B cell (primary cell): ENCODE measurements around the gene RAPGEF5. TPM values are rescaled to one million over a fixed set of nuclear protein-coding genes. Genes with fewer than 3 reads are reported as not detected.

Experiments
- ATAC-seq: fragments of 200-7000 bp; cut with Tn5 transposase; one replicate; pipeline ENCODE4 v1.10.0; 2021; ENCODE audit warnings: low read depth, mild to moderate bottlenecking, moderate number of reproducible peaks, moderate library complexity
- CTCF ChIA-PET: fragments of 350-600 bp; sonication (Branson Sonifier 250); formaldehyde crosslinking; loops from one replicate; lab custom pipeline; 2021; ENCODE audit warnings: antibody characterized with exemption, inconsistent platforms; lab: Charles Lee
- POLR2A ChIA-PET: fragments of 350-600 bp; sonication (Branson Sonifier 250); formaldehyde crosslinking; loops from one replicate; lab custom pipeline; 2021; ENCODE audit warnings: antibody characterized with exemption; lab: Charles Lee
- DNase-seq: peaks from one replicate; pipeline ENCODE4 v3.0.0; 2013
- H2AFZ ChIP-seq: 2 replicates; pipeline ENCODE4 v1.6.1; 2012; ENCODE audit warnings: mild to moderate bottlenecking, low read depth, low read length; ENCODE audit not compliant: insufficient read depth, poor library complexity, severe bottlenecking
- H3K27ac ChIP-seq, 2 donors: 1 replicate in 1 of 2; 2 replicates in 1 of 2; pipeline ENCODE4 v1.5.1; 2012 to 2013; ENCODE audit warnings: low read length in 2 of 2, mild to moderate bottlenecking in 2 of 2, moderate library complexity in 1 of 2
- H3K27me3 ChIP-seq, 4 experiments: fragments of 200-600 bp in 1 of 4; sonication (generic) in 1 of 4; replicated peaks in 1 of 4; 1 replicate in 2 of 4; 2 replicates in 2 of 4; pipeline versions ENCODE4 v1.6.1 to v1.7.0; 2013 to 2016; ENCODE audit warnings: low read length in 3 of 4, mild to moderate bottlenecking in 2 of 4, mixed read lengths in 1 of 4, moderate library complexity in 1 of 4; ENCODE audit not compliant: insufficient read depth in 4 of 4, control insufficient read depth in 3 of 4; ENCODE audit errors: control extremely low read depth in 1 of 4
- H3K36me3 ChIP-seq, 2 experiments: replicated peaks in 1 of 2; 1 replicate in 1 of 2; 2 replicates in 1 of 2; pipeline versions ENCODE4 v1.6.1 to v1.7.1; 2013; ENCODE audit warnings: low read length in 1 of 2; ENCODE audit not compliant: insufficient read depth in 2 of 2, control insufficient read depth in 1 of 2; ENCODE audit errors: control extremely low read depth in 1 of 2, extremely low read depth in 1 of 2
- H3K4me1 ChIP-seq, 2 donors: fragments of 200-600 bp in 1 of 2; sonication (generic) in 1 of 2; 1 replicate in 1 of 2; 2 replicates in 1 of 2; pipeline versions ENCODE4 v1.5.1 to v1.6.1; 2013 to 2017; ENCODE audit warnings: low read length in 2 of 2; ENCODE audit not compliant: control insufficient read depth in 2 of 2, insufficient read depth in 2 of 2
- H3K4me2 ChIP-seq: replicated peaks from 2 replicates; pipeline ENCODE3; 2012; ENCODE audit warnings: mild to moderate bottlenecking, low read depth, low read length; ENCODE audit not compliant: poor library complexity, severe bottlenecking
- H3K4me3 ChIP-seq, 5 experiments: fragments of 200-600 bp in 1 of 5; sonication (generic) in 1 of 5; 1 replicate in 3 of 5; 2 replicates in 2 of 5; pipeline versions ENCODE4 v1.5.1 to v1.7.0; 2011 to 2016; ENCODE audit warnings: low read length in 4 of 5, mild to moderate bottlenecking in 4 of 5, low read depth in 2 of 5, control low read depth in 1 of 5, moderate library complexity in 1 of 5; ENCODE audit not compliant: insufficient read depth in 1 of 5; ENCODE audit errors: control extremely low read depth in 1 of 5, extremely low read depth in 1 of 5
- H3K79me2 ChIP-seq: fragments of 200-600 bp; sonication (generic); one replicate; pipeline ENCODE4 v1.6.0; 2016; ENCODE audit warnings: low read length; ENCODE audit not compliant: control insufficient read depth, insufficient read depth
- H3K9ac ChIP-seq: fragments of 200-600 bp; sonication (generic); 2 replicates; pipeline ENCODE4 v1.6.1; 2017; ENCODE audit warnings: mild to moderate bottlenecking, low read length, moderate library complexity
- H3K9me3 ChIP-seq, 3 donors: one replicate each; pipeline versions ENCODE4 v1.6.1 to v1.7.1; 2013; ENCODE audit warnings: low read length in 2 of 3; ENCODE audit not compliant: control insufficient read depth in 2 of 3, insufficient read depth in 1 of 3; ENCODE audit errors: control extremely low read depth in 1 of 3
- H4K20me1 ChIP-seq: 2 replicates; pipeline ENCODE4 v1.6.0; 2012; ENCODE audit warnings: mild to moderate bottlenecking, low read length; ENCODE audit not compliant: insufficient read depth, control insufficient read depth, poor library complexity, severe bottlenecking
- H3K27ac Mint-ChIP-seq: one replicate; pipeline ENCODE4 v1.8.0; 2021; ENCODE audit warnings: mixed read lengths
- H3K27me3 Mint-ChIP-seq: one replicate; pipeline ENCODE4 v1.8.0; 2021; ENCODE audit warnings: mixed read lengths
- H3K4me1 Mint-ChIP-seq: one replicate; pipeline ENCODE4 v1.8.0; 2021; ENCODE audit warnings: mixed read lengths
- H3K4me3 Mint-ChIP-seq: one replicate; pipeline ENCODE4 v1.8.0; 2021; ENCODE audit warnings: mixed read lengths
- H3K9me3 Mint-ChIP-seq: one replicate; pipeline ENCODE4 v1.8.0; 2022; ENCODE audit warnings: mixed read lengths; ENCODE audit not compliant: insufficient read depth
- CTCF ChIP-seq: fragments of 200-600 bp; IDR thresholded peaks from one replicate; pipeline ENCODE4 v1.8.0; 2022; ENCODE audit warnings: antibody characterized with exemption, mild to moderate bottlenecking
- EZH2 ChIP-seq: IDR thresholded peaks from 2 replicates; pipeline ENCODE4 v1.6.1; 2012; ENCODE audit warnings: borderline replicate concordance, low read depth, mild to moderate bottlenecking, moderate library complexity, low read length; ENCODE audit not compliant: insufficient read depth, poor library complexity, severe bottlenecking
- WGBS: methylation state at CpG from one replicate; pipeline ENCODE4 v1.1.5; 2013; ENCODE audit warnings: missing lambda C conversion rate; ENCODE audit not compliant: insufficient coverage; 5-methylcytosine and 5-hydroxymethylcytosine counted together
- intact Hi-C: fragments of 100-400 bp; cut with micrococcal nuclease; formaldehyde crosslinking; loops from one replicate; pipeline ENCODE4 v1.10.0; 2022
- polyA plus RNA-seq: library from polyadenylated mRNA; depleted of rRNA; stranded (reverse); fragments of >200 nt; gene quantifications from 2 replicates; pipeline ENCODE4 v1.2.3, GENCODE V29; 2012
- total RNA-seq, 2 donors: library from RNA; stranded (reverse); fragments of 120-200 nt in 1 of 2; gene quantifications; 1 replicate in 1 of 2; 2 replicates in 1 of 2; pipeline versions ENCODE4 v1.2.3 to v1.2.4, GENCODE V29; 2013 to 2022

RAPGEF5 gene
- total and polyA plus RNA-seq, 2 donors (not counting 1 experiment from before 2014, with no cell fraction given), result 1.5 to 37.6 TPM

GRCh38 chr7:22125436-22125835 is 231.5 kb downstream of the RAPGEF5 start:
- peaks cover 0 to 6% of the 10 kb centered on the region in 2 experiments for H3K36me3 ChIP-seq
- ATAC-seq, result no peak

GRCh38 chr7:22124941-22125340 is 232.0 kb downstream of the RAPGEF5 start:
- Histone ChIP-seq H3K4me3 (no peak overlapping the region), H3K79me2 (no peaks in the 10 kb centered on the region), H3K9me3 (no peaks in the 10 kb centered on the region), H3K9ac (no peak overlapping the region), H3K36me3 (peaks cover 0 to 6% of the 10 kb centered on the region in 2 experiments), H3K27me3 (no peaks in the 10 kb centered on the region), H3K4me2 (no peak overlapping the region), H3K4me1 (peaks cover 3 to 9% of the 10 kb centered on the region in 2 donors), H4K20me1 (no peaks in the 10 kb centered on the region), H3K27ac (no peak overlapping the region), H2AFZ (no peak overlapping the region)
- ATAC-seq (no peak), DNase-seq (no peak)
- TF ChIP-seq CTCF (no peak), EZH2 (no peak)
- intact Hi-C loops, result no loop called here
- CTCF ChIA-PET, result interaction anchor here (0.6 to 5.0 kb wide), 4 partner anchors 10 to 344 kb away, joined by 3 to 19 read pairs (median 4); no protein-coding TSS in a partner anchor
- Mint-ChIP-seq H3K4me1 (peaks cover 8% of the 10 kb centered on the region), H3K4me3 (no peak overlapping the region), H3K27me3 (no peaks in the 10 kb centered on the region), H3K9me3 (no peaks in the 10 kb centered on the region), H3K27ac (no peak overlapping the region)
- WGBS, result 83% methylated on average over 2 of the region's 3 CpGs
- POLR2A ChIA-PET, result no interaction called here

More at GRCh38 chr7:22125436-22125835, 231.5 kb downstream of the RAPGEF5 start:
- no peak overlapping the region for H2AFZ ChIP-seq
- no peaks in the 10 kb centered on the region for H3K9me3 ChIP-seq
- H3K4me1 ChIP-seq, result peaks cover 3 to 9% of the 10 kb centered on the region in 2 donors
- TF ChIP-seq CTCF, result no peak
- TF ChIP-seq EZH2, result no peak
- H3K27ac Mint-ChIP-seq, result no peak overlapping the region
- intact Hi-C loops, result no loop called here
- POLR2A ChIA-PET, result no interaction called here
- no peaks in the 10 kb centered on the region for H3K27me3 ChIP-seq
- DNase-seq, result no peak
- no peak overlapping the region for H3K9ac ChIP-seq
- no peak overlapping the region for H3K4me2 ChIP-seq
- peaks cover 8% of the 10 kb centered on the region for H3K4me1 Mint-ChIP-seq
- no peak overlapping the region for H3K4me3 ChIP-seq
- H3K27me3 Mint-ChIP-seq, result no peaks in the 10 kb centered on the region
- H3K27ac ChIP-seq, result no peak overlapping the region
- H3K9me3 Mint-ChIP-seq, result no peaks in the 10 kb centered on the region
- 86% methylated on average over 3 of the region's 6 CpGs for WGBS
- CTCF ChIA-PET, result interaction anchor here (0.6 to 5.0 kb wide), 2 partner anchors 15 to 277 kb away, joined by 3 to 19 read pairs; no protein-coding TSS in a partner anchor
- no peaks in the 10 kb centered on the region for H3K79me2 ChIP-seq
- no peaks in the 10 kb centered on the region for H4K20me1 ChIP-seq
- H3K4me3 Mint-ChIP-seq, result no peak overlapping the region
